ENCODE data around the gene PSMD5. TPM values are rescaled to one million over a fixed set of nuclear protein-coding genes. Genes with fewer than 3 reads are reported as not detected.

PSMD5 gene
- total and polyA plus RNA-seq, 7 donors = 13.2 to 42.6 (median 28.6) TPM

GRCh38 chr9:120873512-120873911, 30.8 kb upstream of the PSMD5 start:
- Histone ChIP-seq H3K4me1 (peaks cover 0 to 24% (median 20%) of the 10 kb centered on the region in 4 donors), H3K27ac (no peak overlapping the region), H3K36me3 (peaks cover 0 to 23% (median 0%) of the 10 kb centered on the region in 4 donors), H3K9me3 (no peaks in the 10 kb centered on the region), H3K27me3 (no peaks in the 10 kb centered on the region), H3K4me3 (no peak overlapping the region)
- intact Hi-C loops (cut with DNase I) = loop anchor here (10.0 kb wide), 1 partner anchor 201 kb away; the partner anchor contains the start of gene CNTRL
- WGBS, 2 donors = 40 to 63% methylated on average over 4 of the region's 4 CpGs
- no peak for DNase-seq
- TF ChIP-seq POLR2AphosphoS5 (IDR thresholded peaks at IDR 0.05) (no peak), CTCF (IDR thresholded peaks at IDR 0.05) (no peak), EP300 (IDR thresholded peaks at IDR 0.05) (no peak), POLR2A (IDR thresholded peaks at IDR 0.05) (no peak)

- no peak for DNase-seq
- peaks cover 0 to 28% (median 23%) of the 10 kb centered on the region in 4 donors for H3K4me1 ChIP-seq
- 91 to 95% methylated on average over 3 of the region's 3 CpGs for WGBS, 2 donors
- no peak overlapping the region for H3K4me3 ChIP-seq
- intact Hi-C loops (cut with DNase I) = loop anchor here (10.0 kb wide), 1 partner anchor 202 kb away; the partner anchor contains the start of gene CNTRL
- TF ChIP-seq CTCF (IDR thresholded peaks at IDR 0.05) (no peak), EP300 (IDR thresholded peaks at IDR 0.05) (no peak), POLR2AphosphoS5 (IDR thresholded peaks at IDR 0.05) (no peak), POLR2A (IDR thresholded peaks at IDR 0.05) (no peak)
- peaks cover 0 to 23% (median 0%) of the 10 kb centered on the region in 4 donors for H3K36me3 ChIP-seq
- H3K27ac ChIP-seq = no peak overlapping the region
- H3K27me3 ChIP-seq = no peaks in the 10 kb centered on the region
- no peaks in the 10 kb centered on the region for H3K9me3 ChIP-seq
These were observed 30.2 kb upstream of the PSMD5 start for GRCh38 chr9:120872791-120873502.

- intact Hi-C loops (cut with DNase I) = loop anchor here (10.0 kb wide), 1 partner anchor 205 kb away; the partner anchor contains the start of gene CNTRL
- Histone ChIP-seq H3K36me3 (peaks cover 0 to 39% (median 0%) of the 10 kb centered on the region in 4 donors), H3K9me3 (no peaks in the 10 kb centered on the region), H3K27ac (peak overlapping the region; percentile 85 to 93 (median 88)), H3K27me3 (no peaks in the 10 kb centered on the region), H3K4me3 (no peak overlapping the region), H3K4me1 (peaks cover 0 to 20% (median 13%) of the 10 kb centered on the region in 4 donors)
- no peak for DNase-seq
- TF ChIP-seq POLR2AphosphoS5 (IDR thresholded peaks at IDR 0.05) (no peak), EP300 (IDR thresholded peaks at IDR 0.05) (no peak), CTCF (IDR thresholded peaks at IDR 0.05) (no peak), POLR2A (IDR thresholded peaks at IDR 0.05) (no peak)
- WGBS, 2 donors = 84 to 90% methylated on average over 9 of the region's 9 CpGs
These were observed 27.5 kb upstream of the PSMD5 start for GRCh38 chr9:120870206-120870605.

- no peaks in the 10 kb centered on the region for H3K9me3 ChIP-seq
- H3K4me3 ChIP-seq = no peak overlapping the region
- no peak for TF ChIP-seq POLR2AphosphoS5 (IDR thresholded peaks at IDR 0.05)
- no peak for TF ChIP-seq CTCF (IDR thresholded peaks at IDR 0.05)
- no peak for TF ChIP-seq EP300 (IDR thresholded peaks at IDR 0.05)
- TF ChIP-seq POLR2A (IDR thresholded peaks at IDR 0.05) = no peak
- intact Hi-C loops (cut with DNase I) = loop anchor here (2.0 to 10.0 kb wide), 2 partner anchors 67 to 205 kb away; partner anchors contain the start of gene CNTRL
- WGBS, 2 donors = 93% methylated on average over 10 of the region's 10 CpGs
- H3K4me1 ChIP-seq = peaks cover 0 to 20% (median 13%) of the 10 kb centered on the region in 4 donors
- no peak for DNase-seq
- peaks cover 0 to 42% (median 0%) of the 10 kb centered on the region in 4 donors for H3K36me3 ChIP-seq
- no peaks in the 10 kb centered on the region for H3K27me3 ChIP-seq
- H3K27ac ChIP-seq = peak overlapping the region; percentile 85 to 93 (median 88)
These were observed 27.0 kb upstream of the PSMD5 start for GRCh38 chr9:120869726-120870125.
